WTC11 (cell line): ENCODE results near the gene MTHFD1L.

ENCODE experiments used
- CREM ChIP-seq: sonication (generic); formaldehyde crosslinking; IDR thresholded peaks from 2 replicates; pipeline ENCODE4 v1.8.1; 2022; ENCODE audit warnings: mild to moderate bottlenecking, missing genetic modification reagents, moderate library complexity
- ELF4 ChIP-seq: sonication (generic); formaldehyde crosslinking; IDR thresholded peaks from 2 replicates; pipeline ENCODE4 v1.8.1; 2022; ENCODE audit warnings: low read depth, mild to moderate bottlenecking, moderate library complexity, missing genetic modification reagents
- ESRRA ChIP-seq: sonication (generic); formaldehyde crosslinking; IDR thresholded peaks from 2 replicates; pipeline ENCODE4 v1.8.1; 2022; ENCODE audit warnings: mild to moderate bottlenecking, missing genetic modification reagents, borderline replicate concordance
- FOXJ3 ChIP-seq: sonication (generic); formaldehyde crosslinking; IDR thresholded peaks from 2 replicates; pipeline ENCODE4 v1.9.0; 2021; ENCODE audit warnings: missing genetic modification reagents, mild to moderate bottlenecking, borderline replicate concordance
- GABPB1 ChIP-seq: sonication (generic); formaldehyde crosslinking; IDR thresholded peaks from 2 replicates; pipeline ENCODE4 v1.8.1; 2023; ENCODE audit warnings: mild to moderate bottlenecking, missing genetic modification reagents
- NR3C1 ChIP-seq: sonication (generic); formaldehyde crosslinking; conservative IDR thresholded peaks from 2 replicates; pipeline ENCODE4 v1.8.1; 2023; ENCODE audit warnings: low read depth, mild to moderate bottlenecking, missing genetic modification reagents
- TF ChIP-seq, protein P1 (sequence below): fragments of 200-600 bp; IDR thresholded peaks from 2 replicates; pipeline ENCODE4 v1.8.0; 2022; ENCODE audit warnings: antibody characterized with exemption
- TF ChIP-seq, protein P2 (sequence below): sonication (generic); formaldehyde crosslinking; conservative IDR thresholded peaks from 2 replicates; pipeline ENCODE4 v1.8.1; 2022; ENCODE audit warnings: mild to moderate bottlenecking, missing genetic modification reagents
- TF ChIP-seq, protein P3 (sequence below): sonication (generic); formaldehyde crosslinking; IDR thresholded peaks from 2 replicates; pipeline ENCODE4 v1.8.1; 2023; ENCODE audit warnings: mild to moderate bottlenecking, missing genetic modification reagents
- TF ChIP-seq, protein P4 (sequence below): sonication (generic); formaldehyde crosslinking; conservative IDR thresholded peaks from 2 replicates; pipeline ENCODE4 v1.8.1; 2023; ENCODE audit warnings: mild to moderate bottlenecking, low read depth, missing genetic modification reagents, moderate library complexity

DNA sequence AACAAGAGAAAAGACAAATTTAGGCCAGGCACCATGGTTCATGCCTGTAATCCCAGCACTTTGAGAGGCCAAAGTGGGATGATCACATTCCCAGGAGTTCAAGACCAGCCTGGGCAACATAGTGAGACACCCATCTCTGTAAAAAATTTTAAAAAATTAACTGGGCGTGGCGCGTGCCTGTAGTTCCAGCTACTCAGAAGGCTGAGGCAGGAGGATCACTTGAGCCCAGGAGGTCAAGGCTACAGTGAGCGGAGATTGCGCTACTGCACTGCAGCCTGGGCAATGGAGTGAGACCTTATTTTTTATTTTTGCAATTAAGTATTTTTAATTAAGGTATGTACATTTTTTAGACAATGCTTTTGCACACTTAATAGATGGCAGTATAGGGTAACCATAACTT, 3.3 kb downstream of the MTHFD1L start:
- TF ChIP-seq, protein P1, sequence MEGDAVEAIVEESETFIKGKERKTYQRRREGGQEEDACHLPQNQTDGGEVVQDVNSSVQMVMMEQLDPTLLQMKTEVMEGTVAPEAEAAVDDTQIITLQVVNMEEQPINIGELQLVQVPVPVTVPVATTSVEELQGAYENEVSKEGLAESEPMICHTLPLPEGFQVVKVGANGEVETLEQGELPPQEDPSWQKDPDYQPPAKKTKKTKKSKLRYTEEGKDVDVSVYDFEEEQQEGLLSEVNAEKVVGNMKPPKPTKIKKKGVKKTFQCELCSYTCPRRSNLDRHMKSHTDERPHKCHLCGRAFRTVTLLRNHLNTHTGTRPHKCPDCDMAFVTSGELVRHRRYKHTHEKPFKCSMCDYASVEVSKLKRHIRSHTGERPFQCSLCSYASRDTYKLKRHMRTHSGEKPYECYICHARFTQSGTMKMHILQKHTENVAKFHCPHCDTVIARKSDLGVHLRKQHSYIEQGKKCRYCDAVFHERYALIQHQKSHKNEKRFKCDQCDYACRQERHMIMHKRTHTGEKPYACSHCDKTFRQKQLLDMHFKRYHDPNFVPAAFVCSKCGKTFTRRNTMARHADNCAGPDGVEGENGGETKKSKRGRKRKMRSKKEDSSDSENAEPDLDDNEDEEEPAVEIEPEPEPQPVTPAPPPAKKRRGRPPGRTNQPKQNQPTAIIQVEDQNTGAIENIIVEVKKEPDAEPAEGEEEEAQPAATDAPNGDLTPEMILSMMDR: no peak
- TF ChIP-seq, protein P2, sequence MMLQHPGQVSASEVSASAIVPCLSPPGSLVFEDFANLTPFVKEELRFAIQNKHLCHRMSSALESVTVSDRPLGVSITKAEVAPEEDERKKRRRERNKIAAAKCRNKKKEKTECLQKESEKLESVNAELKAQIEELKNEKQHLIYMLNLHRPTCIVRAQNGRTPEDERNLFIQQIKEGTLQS: no peak
- TF ChIP-seq FOXJ3 (CRISPR knock-in tag) (no peak), CREM (CRISPR knock-in tag) (no peak), GABPB1 (CRISPR knock-in tag) (no peak), ELF4 (no peak), NR3C1 (no peak), ESRRA (CRISPR knock-in tag) (no peak)
- TF ChIP-seq, protein P3, sequence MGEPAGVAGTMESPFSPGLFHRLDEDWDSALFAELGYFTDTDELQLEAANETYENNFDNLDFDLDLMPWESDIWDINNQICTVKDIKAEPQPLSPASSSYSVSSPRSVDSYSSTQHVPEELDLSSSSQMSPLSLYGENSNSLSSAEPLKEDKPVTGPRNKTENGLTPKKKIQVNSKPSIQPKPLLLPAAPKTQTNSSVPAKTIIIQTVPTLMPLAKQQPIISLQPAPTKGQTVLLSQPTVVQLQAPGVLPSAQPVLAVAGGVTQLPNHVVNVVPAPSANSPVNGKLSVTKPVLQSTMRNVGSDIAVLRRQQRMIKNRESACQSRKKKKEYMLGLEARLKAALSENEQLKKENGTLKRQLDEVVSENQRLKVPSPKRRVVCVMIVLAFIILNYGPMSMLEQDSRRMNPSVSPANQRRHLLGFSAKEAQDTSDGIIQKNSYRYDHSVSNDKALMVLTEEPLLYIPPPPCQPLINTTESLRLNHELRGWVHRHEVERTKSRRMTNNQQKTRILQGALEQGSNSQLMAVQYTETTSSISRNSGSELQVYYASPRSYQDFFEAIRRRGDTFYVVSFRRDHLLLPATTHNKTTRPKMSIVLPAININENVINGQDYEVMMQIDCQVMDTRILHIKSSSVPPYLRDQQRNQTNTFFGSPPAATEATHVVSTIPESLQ (CRISPR knock-in tag): no peak
- TF ChIP-seq, protein P4, sequence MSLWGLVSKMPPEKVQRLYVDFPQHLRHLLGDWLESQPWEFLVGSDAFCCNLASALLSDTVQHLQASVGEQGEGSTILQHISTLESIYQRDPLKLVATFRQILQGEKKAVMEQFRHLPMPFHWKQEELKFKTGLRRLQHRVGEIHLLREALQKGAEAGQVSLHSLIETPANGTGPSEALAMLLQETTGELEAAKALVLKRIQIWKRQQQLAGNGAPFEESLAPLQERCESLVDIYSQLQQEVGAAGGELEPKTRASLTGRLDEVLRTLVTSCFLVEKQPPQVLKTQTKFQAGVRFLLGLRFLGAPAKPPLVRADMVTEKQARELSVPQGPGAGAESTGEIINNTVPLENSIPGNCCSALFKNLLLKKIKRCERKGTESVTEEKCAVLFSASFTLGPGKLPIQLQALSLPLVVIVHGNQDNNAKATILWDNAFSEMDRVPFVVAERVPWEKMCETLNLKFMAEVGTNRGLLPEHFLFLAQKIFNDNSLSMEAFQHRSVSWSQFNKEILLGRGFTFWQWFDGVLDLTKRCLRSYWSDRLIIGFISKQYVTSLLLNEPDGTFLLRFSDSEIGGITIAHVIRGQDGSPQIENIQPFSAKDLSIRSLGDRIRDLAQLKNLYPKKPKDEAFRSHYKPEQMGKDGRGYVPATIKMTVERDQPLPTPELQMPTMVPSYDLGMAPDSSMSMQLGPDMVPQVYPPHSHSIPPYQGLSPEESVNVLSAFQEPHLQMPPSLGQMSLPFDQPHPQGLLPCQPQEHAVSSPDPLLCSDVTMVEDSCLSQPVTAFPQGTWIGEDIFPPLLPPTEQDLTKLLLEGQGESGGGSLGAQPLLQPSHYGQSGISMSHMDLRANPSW (CRISPR knock-in tag): no peak
